ENCODE results near the gene CPXM1.
"Not testable (repeated sequence)": the region's sequence is repeated elsewhere in the genome, so short reads cannot be mapped to it uniquely, and the experiment has no call there.

The CPXM1 gene

DNA sequence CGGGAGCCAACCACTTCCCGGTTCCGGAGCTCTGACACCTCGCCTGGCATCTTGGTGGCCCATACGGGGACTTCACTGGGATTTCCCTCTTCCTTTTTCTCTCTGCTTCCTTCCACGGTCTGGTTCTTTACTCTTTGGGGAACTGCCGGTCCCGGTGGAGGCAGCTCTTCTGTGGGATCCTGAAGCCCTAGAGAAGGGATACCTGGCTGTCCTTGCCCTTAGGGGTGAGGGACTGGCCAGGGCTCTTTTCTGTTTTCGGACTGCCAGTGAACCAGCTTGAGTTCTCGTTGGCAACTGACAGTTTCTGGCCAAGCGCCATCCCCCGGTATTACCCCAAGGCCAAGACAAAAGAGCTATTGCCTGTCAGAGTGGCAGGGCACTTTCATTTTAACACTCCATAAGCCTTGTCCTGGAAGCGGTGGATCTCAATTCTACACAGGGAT lies 880 bp upstream of the CPXM1 start:
- DNase-seq (ENCODE audit: low read depth, low spot score), result no peak

- peak; percentile 51 for DNase-seq (ENCODE audit: low read depth, low spot score)
Measured at GRCh38 chr20:2799688-2800520, 523 bp downstream of the CPXM1 start.

DNA sequence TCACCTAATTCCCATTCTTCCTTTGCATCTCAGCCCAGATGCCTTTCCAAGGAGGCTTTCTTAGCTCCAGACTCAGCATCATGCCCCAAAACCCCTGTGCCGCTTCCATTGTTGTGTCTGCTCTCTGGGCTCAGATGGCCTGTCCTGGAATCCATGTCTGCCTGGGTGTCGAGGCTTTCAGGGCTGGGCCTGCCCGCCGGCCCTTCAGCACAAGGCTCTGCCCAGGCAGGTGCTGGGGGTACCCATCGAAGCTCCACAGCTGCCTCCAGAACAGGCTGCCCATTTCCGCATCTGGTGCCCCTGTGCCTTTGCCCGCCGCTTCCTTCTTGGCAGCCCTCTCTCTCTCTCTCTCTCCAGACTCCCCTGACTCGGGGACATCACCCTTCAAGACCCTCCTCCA lies 1.2 kb downstream of the CPXM1 start:
- DNase-seq (ENCODE audit: low read depth, low spot score), result no peak

- no peak for DNase-seq (ENCODE audit: low read depth, low spot score)
Measured at GRCh38 chr20:2798814-2799213, 1.6 kb downstream of the CPXM1 start.

GRCh38 chr20:2798095-2798805 lies 2.2 kb downstream of the CPXM1 start:
- no peak for DNase-seq (ENCODE audit: low read depth, low spot score)

DNA sequence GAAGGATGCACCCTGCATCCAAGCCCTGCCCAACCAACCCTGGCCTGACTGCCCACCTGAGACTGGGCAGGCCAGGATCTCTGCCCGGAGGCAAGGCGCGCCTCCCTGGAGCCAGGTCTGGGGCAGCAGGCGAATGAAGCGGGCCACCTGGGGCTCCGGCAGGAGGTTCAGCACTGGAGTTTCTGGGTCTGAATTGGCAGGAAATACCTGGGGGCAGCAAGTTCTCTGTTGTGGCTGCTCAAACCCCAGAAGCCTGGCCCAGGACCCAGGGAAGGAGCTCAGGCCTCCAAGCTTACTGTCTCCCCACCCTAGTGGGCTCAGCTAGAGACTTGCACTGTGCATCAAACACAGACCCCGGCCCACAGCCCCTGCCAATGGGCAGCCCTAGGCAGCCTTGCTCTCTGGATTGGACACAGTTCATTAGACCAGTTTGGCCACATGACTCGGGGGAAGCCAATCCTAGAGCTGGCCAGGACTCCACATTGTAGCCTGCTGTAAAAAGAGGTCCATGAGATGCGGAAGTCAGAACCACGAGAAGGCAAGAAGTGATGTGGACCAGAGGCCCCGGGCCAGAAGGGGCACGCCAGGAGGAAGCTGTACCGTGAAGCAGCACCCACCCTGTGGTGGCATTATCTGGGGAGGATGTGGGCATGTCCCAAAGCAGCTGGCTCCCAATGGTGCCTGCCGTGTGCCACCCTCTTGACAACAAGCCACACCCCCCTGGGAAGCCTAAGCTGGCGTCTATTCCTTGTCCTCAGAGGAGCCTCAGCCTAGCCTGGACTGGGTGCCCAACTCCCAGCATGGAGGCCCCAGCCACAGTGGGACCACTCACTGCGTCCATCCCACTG lies 3.1 kb downstream of the CPXM1 start:
- DNase-seq (ENCODE audit: low read depth, low spot score), result no peak

GRCh38 chr20:2796011-2796660 lies 4.3 kb downstream of the CPXM1 start:
- no peak for DNase-seq (ENCODE audit: low read depth, low spot score)

DNA sequence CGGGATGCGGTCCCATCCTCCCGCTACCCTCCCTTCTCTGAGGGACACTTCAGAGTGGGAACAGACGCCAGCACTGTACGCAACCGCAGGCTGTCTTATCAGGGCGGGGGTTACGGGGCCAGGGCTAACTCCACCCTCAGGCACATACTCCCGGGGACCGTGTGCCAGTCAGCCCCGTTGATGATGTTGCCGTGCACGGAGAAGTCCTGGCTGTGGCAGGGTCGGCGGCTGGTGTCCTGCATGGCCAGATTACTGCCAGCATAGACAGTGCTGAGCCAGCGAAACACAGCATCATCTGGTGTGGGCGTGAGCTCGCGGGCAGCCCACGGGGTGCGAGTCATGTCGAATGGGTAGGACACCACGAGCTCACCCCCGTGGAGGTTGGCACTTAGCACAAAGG lies 5.0 kb downstream of the CPXM1 start:
- DNase-seq (ENCODE audit: low read depth, low spot score), result no peak

GRCh38 chr20:2794866-2795447 lies 5.5 kb downstream of the CPXM1 start:
- no peak for DNase-seq (ENCODE audit: low read depth, low spot score)

DNA sequence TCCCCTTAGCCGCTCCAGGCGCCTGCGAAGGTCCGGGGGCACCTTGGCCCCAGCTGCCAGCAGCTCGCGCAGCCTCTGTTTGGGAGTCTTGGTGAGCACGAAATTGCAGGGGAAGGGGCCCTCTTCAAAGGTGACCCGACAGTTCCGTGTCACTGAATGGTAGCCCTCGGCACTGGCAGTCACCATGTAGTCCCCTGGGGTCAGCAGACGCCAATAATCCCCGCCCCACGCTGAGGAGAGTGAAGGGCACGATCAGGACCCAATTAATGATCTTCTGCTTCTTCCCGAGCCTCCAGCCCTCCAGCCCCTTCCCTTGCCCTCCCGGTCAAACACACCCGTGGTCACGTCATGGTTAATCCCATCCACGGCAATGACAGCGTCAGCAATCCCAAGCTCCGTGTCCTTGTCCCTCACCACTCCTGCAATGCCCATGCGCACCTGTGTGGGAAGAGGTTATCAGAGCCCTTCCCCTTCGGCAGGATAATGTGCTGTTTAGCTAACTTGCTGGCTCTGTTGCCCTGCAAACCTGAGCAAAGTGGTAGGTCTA lies 6.2 kb downstream of the CPXM1 start:
- no peak for DNase-seq (ENCODE audit: low read depth, low spot score)

- DNase-seq (ENCODE audit: low read depth, low spot score), result no peak
Measured at GRCh38 chr20:2793471-2793870, 7.0 kb downstream of the CPXM1 start.

- DNase-seq (ENCODE audit: low read depth, low spot score), result no peak
Measured at GRCh38 chr20:2783908-2784566, 16.4 kb downstream of the CPXM1 start.

- no peak for DNase-seq (ENCODE audit: low read depth, low spot score)
Measured at GRCh38 chr20:2780948-2781347, 19.5 kb downstream of the CPXM1 start.

DNA sequence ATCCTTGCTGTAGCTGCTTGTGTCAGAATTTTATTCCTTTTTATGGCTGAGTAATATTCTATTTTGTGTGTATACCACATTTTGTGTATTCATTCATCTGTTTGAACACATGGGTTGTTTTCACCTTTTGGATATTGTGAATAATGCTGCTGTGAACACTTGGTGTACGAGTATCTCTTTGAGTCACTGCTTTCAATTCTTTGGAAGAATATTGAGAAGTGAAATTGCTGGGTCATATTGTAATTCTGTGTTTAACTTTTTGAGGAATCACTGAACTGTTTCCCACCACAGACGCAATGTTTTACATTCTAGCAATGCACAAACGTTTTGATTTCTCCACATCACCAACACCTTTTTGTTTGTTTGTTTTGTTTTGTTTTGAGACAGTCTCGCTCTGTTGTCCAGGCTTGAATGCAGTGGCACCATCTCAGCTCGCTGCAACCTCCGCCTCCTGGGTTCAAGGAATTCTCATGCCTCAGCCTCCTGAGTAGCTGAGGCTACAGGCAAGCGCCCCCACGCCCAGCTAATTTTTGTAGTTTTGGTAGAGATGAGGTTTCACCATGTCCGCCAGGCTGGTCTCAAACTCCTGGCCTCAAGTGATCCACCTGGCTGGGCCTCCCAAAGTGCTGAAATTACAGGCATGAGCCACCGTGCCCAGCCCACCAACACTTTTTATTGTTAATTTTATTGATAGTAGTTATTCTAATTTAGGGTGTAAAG lies 21.7 kb downstream of the CPXM1 start:
- DNase-seq (ENCODE audit: low read depth, low spot score), result no peak

DNA sequence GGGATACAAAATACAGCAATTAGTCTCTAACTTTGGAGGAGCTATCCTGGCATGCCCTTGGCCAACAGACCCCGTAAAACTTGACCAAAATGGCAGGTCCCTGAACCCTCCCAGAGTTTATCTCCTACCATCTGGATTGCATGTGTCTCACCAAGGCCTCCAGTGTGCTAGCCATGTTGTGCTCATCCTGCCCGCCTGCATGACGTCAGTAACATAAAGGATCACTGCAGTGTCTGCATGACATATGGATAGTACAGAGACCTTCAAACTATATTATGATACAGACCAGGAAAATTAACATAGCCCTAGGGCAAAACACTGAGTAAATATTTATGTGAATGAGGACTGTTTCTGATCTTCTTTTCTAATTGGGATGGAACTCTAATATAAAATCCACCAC lies 25.3 kb downstream of the CPXM1 start:
- DNase-seq (ENCODE audit: low read depth, low spot score), result no peak

- DNase-seq (ENCODE audit: low read depth, low spot score), result no peak
Measured at GRCh38 chr20:2773812-2774211, 26.6 kb downstream of the CPXM1 start.

DNA sequence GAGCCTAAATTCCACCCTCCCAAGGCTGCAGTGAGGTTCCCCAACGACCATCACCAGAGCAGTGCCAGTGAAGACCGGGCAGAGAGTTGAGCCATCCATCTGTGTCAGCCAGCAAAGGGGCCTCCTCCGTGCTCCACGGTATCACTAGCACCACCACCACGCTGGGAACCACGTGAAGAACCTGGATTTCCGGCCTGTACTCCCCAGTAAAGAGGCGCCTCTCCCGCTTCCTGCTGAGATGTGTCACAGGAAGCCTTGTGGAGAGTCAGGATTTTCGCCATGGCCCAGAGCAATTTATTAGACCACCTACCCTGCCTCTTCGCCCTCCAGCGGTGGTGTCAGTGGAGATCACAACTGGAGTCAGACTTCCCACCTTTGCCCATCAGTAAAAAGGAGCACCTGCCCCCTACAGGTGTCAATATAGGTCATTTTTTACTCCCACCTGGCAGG lies 28.8 kb downstream of the CPXM1 start:
- no peak for DNase-seq (ENCODE audit: low read depth, low spot score)

DNA sequence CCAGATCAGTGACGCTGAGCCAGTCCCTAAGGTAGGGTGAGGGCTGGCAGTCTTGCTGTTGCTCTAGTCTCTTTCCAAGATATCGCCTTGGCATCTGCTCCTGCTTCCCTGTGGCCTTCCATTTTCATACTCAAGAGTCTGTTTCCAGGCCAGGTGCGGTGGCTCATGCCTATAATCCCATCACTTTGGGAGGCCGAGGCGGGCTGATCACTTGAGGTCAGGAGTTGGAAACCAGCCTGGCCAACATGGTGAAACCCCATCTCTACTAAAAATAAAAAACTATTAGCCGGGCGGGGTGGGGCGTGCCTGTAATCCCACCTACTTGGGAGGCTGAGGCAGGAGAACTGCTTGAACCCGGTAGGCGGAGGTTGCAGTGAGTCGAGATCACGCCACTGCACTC lies 30.3 kb downstream of the CPXM1 start:
- not testable (repeated sequence) for DNase-seq (ENCODE audit: low read depth, low spot score)

- no peak for DNase-seq (ENCODE audit: low read depth, low spot score)
Measured at GRCh38 chr20:2768632-2769015, 31.8 kb downstream of the CPXM1 start.

All from astrocyte of the hippocampus (primary cell).